ENCODE measurements around the gene CEP72.

CEP72 gene

DNA sequence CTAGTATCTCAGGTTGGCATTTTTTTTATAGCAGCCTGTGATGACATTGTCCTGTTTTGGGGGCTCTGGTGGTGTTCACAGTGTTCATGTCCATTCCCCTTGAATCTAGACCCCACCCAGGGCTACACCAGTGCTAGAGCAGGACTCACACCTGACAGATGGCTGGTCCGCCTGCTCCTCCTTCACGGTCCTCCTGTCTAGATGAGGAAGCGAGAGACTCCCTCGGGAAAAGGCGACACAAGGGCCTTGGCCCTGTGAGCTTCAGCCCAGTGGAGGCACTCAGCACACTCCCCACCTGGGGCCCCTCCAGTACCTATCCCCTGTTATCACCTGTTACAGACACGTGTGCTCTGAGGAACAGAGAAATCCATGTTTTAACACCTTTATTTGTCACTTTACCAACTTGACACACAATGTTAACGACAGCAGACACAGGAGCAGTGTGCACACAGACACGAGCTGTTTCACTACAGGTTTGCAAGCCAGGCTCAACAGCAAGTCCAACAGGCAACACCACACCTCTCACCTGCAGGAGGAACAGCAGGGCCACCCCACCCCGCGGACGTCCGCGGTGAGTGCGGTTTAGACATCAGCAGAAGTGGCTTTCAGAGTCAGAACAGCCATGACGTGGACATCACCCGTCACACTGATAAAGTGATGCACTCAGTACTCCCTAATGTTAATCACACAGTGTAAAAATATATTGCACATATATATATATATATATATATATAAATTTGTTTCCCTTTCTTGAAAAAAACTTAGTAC lies 47.5 kb downstream of the CEP72 start:
- ATAC-seq (no peak), DNase-seq (no peak)

DNA sequence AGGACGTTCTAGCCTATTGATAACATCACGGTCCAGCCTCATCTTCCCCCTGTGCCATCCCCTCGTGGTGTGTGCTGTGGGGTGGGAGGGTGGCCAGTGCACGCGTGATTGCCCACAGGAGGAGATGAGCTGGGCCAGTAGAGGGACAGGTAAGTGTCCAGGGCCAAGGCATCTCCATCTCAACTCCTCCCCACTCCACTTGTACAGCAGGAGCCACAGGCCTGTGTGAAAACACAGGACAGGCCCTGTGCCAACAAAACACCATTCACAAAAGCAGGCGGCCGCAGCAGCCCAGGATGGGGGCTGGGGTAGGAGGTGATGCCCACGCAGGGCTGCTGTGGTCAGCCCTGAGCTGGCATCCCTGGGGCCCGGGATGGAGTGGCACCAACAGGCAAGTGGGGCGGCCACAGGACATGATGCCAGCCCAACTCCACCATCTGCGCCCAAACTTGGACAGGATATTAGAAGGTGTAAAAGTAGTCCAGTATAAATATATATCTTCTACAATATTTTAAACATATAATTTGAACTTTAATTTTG lies 48.4 kb downstream of the CEP72 start:
- no peak for DNase-seq
- no peak for ATAC-seq

DNA sequence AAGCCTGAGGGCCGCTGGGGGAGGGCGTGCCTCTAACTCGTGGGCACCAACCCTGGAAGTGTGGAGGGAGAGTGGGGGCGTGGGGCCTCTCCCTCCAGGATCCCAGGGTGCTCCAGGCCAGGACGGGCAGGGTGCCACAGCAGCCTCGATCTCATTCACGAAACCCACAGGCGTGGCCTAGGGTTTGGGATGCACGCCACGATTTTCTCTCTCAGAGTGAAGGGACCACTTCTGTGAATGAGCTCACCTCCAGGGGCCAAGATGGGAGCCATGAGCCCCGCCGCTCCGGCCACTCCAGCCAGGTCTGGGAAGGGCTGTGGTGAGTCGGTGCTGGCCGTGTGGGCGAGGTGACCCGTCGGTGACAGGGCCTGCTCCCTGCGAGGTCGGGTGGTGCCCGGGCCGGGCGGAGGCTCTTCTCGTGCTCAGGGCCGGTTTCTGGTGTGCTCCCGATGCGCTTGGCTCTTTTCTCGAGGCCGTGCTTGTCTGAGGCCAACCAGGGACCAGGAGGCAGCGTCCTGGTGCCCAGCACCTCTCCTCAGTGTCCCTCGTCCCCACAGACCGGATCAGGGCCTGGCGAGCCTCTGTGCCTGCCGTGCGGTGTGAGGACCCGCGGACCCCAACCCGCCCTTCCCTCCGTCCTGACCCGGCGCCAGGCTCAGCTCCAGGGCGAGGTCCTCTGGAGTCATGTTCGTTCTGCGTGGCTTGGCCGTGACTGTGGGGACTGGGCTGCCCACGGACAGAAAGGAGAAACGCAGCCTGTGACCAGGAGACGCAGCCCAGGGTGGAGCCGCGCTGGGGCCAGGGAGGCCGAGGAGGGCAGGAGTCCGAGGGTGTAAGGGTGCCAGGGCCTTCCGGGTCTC lies 50.0 kb downstream of the CEP72 start:
- no peak for ATAC-seq
- no peak for DNase-seq

DNA sequence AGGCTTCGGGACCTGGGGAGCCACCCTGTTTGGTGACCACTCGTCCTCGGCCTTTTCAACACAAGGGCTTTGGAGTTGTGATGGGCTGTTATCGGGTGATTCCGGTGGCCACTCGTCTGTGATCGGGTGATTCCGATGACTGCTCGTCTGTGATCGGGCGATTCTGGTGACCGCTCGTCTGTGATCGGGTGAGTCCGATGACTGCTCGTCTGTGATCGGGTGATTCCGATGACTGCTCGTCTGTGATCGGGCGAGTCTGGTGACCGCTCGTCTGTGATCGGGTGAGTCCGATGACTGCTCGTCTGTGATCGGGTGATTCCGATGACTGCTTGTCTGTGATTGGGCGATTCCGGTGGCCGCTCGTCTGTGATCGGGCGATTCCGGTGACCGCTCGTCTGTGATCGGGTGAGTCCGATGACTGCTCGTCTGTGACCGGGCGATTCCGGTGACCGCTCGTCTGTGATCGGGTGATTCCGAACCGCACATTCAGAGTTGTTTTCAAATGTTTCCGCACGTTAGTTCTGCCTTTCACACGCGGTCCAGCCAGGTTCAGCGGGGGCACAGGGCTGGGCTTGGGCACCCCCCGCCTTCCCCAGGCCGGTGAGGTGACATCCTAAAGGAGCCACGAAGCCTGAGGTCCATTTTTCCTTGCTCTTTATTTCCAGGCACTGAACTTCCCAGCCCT lies 50.8 kb downstream of the CEP72 start:
- no peak for DNase-seq
- no peak for ATAC-seq

DNA sequence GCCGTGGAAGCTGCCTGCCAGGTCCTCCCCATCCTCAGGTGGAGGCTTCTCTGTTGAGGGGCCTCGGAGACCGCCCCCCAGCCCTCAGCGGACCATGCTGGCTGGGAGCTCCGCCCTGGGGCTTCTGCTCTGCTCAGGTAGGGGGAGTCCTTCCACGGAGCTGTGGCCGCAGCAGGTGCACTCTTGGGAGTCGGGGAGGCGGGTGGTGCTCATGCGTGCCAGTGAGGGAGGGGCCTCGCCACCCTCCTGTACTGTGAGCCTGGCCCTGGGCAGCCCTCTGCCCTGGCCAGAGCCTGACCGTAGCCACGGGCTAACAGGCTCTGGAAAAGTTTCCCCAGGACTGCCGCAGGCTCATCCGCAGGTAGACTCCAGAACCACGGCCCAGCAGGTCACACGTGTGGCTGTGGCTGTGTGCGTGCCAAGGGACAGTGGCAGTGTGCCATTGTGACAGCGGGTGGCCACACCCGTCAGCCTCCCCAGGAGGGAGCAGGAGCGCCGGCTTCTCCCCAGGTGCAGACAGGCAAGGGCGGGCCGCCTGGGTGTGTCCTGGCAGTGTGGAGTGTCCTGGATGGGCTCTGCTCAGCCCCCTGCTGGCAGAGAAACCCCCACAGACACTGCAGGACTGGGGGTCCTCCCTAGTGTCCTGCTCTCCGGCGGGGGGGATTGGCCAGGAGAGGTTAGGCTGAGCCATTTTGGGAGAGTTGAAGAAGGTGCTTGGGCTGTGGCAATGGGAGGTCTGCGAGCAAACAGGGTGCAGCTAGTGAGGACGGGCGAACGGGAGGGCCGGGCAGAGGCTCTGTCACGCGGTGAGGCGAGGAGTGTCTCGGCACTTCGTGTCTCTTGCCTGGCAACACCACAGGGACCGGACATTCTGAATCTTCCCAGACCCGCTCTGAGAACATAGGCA lies 51.5 kb downstream of the CEP72 start:
- DNase-seq (no peak), ATAC-seq (no peak)

DNA sequence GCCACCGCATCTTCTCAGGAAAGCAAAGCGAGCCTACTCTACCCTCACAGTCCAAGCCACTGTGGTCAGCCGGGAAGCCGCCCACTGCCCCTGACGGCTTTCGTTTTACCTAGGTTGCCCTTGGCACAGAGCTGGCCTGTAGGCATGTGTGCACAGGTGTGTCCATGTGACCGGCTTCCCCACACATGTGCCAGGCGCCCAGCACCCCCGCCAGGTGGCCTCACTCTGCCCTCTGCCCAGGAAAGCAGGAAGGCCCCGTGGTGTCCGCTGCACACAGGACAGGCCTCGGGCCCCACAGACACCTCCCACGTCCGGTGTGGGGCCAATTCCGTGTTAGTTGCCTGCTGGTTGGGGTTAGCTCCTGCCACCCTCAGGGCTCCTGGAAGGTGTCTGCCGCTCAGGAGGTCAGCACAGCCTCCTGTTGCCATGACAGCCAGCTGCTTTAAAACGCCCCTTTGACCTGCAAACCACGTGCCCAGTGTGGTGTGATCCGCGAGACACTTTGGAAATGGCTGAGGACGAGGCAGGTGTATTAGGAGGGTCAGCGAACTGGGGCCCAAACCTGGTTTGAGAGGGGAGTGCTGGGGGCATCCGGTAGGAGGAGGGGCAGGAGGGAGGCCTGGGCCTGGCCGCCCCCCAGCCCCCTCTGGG lies 52.3 kb downstream of the CEP72 start:
- ATAC-seq (no peak), DNase-seq (no peak)

DNA sequence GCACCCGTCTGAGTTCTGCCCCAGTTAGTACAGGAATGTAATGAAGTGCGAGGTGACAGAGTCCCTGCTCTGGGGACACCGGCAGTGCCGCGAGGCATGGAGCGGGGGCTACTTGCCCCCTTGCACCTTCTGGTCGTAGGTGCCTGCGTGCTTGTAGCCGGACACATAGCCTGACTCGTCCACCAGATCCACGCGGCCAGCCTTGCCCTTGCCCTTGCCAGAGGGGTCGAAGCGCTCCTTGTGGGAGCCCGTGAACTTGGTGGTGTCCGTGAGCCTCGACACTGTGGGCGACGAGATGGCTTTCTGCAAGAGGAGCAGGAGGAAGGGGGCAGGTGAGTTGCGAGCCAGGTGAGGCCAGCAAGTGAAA lies 52.8 kb downstream of the CEP72 start:
- DNase-seq (no peak), ATAC-seq (no peak)

DNA sequence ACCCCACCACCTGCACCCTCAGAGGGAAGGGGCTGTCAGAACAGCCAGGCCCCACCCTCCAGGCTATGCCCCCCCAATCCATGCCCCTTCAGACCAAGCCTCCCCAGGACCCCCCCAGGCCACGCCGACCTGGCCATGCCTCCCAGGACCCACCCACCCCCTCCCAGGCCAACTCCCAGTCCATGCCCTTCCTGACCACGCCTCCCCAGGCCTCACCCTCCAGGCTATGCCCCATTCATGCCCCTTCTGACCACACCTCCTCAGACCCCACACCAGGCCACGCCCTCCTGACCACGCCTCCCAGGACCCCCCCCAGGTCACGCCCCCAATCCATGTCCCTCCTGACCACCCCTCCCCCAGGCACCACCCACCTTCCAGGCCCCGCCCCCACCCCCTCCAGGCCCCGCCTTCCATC lies 53.4 kb downstream of the CEP72 start:
- ATAC-seq (no peak), DNase-seq (no peak)

DNA sequence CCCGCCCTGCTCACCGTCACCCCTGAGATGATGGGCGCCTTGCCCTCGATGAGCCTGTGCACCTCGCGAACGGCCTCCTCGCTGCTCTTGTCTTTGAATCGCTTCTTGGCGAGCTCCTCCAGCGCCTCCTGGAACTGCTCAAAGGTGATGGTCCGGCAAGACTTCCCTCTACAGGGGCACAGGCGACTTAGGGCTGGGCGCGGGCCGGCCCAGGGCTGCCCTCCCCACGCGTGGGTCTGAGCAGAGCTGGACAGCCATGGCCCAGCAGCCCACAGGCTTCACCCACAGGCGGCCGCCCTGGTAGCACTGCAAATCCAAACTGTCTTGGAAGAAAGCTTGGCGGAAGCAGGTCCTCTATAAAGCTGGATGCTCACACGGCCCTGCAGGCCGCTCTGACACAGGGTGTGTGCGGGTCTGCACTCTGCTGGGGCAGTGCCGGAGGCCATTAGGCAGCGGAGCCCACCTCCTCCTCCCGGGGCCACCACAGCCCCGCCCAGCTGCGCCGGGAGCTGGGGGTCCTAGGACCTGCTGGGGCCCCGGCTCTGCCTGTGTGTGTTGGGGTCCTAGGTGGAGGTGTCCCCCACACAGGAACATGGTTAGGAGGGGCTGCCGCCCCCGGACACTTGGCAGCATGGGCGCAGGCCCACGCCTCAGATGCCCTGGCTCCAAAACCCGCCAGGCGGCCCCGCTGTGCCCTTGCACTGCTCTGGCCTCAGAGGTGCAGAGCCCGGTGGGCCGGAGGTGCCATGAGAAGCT lies 54.0 kb downstream of the CEP72 start:
- no peak for DNase-seq
- no peak for ATAC-seq

DNA sequence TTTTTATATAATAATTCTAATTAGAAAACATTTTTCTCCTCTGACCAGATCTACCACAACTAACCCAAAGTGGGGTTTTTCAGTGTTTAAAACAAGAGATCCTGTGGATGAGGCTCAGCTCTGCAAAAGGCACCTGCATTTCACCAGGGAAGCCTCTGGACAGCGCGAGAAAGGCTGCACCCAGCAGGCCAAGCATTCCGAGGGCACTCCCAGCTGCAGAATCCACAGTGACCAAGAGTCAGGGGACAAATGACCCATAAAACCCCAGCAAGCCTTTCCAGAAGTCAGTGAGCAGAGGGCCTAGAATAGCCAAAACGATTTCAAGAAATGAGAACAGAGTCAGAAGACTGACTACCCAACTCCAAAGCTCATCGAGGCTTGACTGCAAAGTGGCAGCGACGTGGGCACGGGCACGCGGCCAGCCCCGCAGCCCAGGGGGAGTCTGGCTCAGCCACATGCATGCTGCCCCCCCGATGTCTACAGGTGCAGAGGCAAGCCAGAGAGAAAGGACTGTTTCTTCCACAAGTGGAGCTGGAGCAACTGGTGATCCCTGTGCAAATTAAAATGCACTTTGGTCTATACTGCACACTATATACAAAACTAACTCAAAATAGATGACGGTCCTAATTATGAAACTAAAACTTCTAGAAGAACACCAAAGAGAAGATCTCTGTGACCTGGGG lies 54.8 kb downstream of the CEP72 start:
- ATAC-seq (no peak), DNase-seq (no peak)

DNA sequence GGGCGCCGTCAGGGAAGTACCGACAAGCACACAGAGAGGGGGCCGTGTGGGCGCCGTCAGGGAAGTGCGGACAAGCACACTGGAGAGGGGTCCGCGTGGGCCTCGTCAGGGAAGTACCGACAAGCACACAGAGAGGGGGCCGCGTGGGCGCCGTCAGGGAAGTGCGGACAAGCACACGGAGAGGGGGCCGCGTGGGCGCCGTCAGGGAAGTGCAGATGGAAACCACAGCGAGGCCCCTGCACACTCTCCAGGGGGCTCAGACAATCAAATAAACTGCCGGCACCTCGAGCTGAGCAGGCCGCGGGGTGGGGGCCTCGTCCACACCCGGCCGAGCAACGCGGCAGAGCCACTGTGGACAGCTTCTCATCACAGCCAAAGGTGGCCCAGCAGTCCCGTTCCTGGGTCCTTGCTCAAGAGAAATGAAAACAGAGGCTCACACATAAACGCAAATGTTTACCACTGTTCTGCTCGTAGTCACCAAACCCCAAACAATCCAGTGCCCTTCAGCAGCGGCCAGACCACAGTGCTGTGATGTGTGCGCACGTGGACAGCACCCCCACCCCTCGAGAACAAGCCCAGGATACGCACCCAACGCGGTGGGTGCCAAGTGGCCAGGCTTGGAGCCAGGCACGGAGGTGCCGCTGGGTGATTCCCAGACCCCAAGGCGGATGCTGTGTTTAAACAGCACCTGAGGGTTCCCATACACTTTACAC lies 56.3 kb downstream of the CEP72 start:
- ATAC-seq = no peak

DNA sequence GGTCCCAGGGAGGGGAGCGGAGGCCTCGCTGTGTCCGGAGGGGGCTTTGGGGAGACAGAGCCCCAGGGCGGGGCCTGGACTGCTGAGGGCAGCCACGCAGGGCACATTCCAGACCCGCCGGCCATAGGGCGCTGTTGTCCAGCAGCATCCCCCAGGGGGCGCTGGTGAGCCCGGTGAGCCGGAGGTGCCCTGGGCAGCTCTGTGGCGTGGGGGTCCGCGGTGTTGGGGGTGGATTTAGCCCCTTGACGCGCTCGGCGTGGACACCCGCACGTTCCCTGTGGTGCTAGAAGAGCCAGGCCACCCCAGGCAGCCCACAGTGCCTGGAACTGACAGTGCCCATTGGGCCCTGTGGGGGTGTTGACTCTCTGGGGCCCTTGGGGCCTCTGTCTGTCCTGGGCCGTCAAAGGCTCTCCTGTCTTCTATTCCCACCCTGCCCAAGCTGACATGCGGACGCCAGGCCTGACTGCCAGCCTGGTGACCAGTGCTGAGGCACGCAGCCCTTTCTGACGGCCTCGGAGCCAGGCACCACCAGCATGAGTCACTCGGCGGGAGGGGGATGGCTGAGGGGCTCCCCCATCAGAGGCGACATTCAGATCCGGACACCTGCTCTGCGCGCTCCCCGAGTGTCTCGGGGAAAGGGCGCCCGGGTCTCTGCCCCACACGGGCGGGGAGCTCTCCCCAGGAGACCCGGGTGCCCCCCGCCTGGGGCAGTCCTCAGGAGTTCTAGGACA lies 57.1 kb downstream of the CEP72 start:
- DNase-seq (peak; percentile 49), ATAC-seq (no peak)

More for the DNA sequence above, 56.3 kb downstream of the CEP72 start:
- DNase-seq = no peak

DNA sequence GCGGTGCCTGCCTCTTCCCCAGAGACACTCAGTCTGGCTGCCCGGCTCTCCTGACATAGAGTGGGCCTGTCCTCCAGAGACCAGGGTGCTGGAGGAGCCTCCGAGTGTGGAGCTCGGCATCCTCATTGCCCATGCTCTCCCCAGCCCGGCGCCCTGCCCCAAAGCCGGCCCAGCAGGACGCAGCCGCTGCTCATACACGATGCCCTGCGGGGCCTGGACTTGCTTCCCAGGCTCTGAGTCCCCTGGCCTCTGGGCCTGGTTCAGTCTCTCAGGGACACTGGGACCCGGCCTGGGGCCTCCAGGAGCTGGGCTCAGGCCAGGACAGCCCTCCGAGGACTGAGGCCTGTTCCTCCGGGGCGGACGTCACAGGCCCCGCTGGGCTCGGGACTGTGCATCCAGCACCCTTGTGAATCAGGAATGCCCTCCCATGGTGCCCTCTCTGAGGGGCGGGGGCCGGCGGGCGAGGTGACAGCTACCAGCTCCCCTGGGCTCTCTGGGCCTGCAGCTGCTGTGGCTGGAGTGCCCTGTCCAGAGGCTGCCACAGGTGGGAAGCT lies 57.8 kb downstream of the CEP72 start:
- ATAC-seq = no peak
- DNase-seq = no peak

DNA sequence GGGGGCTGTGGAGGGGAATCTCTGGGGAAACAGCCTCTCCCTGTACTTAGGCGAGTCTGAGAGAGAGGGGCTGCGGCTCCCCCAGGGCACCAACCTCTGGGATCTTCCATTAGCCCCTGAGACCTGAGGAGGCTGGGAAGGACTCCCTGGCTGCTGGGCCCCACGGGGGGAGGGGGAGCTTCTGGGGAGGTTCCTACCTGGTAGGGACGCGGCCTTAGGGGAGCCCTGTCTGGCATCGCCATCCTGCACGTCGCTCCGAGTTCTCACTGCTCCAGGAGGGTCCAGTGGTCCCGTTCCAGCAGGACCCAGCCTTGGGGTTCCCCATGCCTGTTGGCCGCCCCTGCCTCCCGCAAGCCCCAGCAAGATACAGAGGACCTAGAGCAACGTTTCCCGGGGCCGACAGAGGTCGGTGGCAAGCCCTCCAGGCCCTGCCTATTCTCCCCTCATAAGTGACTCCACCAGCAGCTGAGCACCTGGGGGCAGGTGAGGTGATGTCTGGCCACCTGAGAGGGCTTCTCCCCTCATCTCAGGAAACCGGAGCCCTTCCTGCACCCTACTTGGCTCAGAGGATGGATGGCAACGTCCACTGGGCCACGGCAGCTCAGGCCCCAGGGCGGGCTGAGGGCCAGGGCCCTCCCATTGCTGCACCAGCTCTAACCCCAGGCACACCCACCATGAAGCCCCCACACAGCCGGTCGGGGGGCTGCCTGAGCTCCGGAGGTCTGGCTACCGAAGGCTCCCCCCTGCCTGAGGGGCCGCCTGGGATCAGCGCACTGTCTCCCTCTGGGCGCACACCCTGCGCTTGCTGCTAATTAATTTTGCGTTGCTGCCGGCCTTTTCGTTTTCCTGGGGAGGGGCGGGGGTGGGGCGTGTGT lies 58.5 kb downstream of the CEP72 start:
- DNase-seq (no peak), ATAC-seq (no peak)

DNA sequence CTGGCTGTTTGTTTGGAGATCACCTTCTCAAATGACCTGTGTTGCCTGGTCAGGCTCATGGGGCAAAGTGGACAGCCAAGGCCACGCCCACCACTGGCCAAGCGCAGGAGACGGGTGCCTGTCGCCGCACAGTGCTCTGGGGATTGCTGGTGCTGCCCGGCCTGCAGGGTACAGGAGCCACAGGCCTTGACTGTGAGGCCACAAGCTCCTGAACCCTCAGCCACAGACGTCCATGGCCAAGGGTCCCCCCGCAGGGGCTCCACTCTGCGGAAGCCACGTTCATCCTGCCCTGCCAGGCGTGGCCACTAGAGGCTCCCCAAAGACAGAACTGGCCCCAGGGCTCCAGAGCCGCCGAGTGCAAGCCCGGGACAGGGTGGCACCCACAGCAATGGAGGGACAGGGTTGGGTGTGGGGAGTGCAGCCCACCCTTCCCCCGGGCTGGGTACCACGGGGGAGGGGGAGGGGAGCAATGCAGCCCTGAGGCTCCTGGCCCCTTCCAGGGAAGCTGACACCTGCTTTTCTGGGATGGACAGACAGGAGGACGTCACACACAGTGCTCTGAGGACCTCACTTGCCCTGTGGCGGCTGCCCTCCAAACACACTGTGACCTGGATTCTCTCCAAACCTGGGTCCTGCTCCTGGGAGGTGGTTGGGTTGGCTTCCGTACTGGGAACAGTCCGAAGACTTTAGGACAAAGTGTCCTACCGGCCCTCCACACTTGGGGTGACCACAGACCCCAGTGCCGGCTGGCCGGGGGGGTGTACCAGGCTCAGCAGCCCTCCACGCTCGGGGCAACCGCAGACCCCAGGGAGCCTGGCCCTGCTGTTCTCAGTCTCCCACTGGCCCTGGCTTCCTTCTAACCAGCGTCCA lies 59.6 kb downstream of the CEP72 start:
- peak; percentile 70 for ATAC-seq
- DNase-seq = peak; percentile 72
